ENCODE measurements around the gene TMEM205.
A peak's percentile ranks its signal among the peaks of the same experiment; 100 is the strongest.
"Not testable (repeated sequence)": the region's sequence is repeated elsewhere in the genome, so short reads cannot be mapped to it uniquely, and the experiment has no call there.

Gene TMEM205

DNA sequence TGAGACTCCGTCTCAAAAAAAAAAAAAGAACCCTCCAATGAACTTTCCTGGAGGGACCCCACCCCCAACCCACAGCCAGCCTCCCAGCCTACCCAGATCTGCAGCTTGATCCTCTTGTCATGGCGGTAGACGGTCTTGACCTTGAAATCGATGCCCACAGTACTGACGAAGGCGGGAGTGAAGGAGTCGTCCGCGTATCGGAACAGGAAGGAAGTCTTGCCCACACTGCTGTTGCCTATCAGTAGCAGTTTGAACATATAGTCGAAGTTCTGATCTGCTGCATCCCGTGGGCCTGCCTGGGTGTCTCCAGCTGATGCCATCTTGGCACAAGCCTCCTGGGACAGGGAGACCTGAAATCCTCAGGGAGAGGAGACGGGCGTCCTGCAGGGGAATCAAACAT is 9.0 kb downstream of the TMEM205 start:
- Histone ChIP-seq H3F3A (ENCODE audit: low read depth) (0 out of 2 replicates have a peak, but pooled peaks cover 3% of the 10 kb centered on the region), H3K36me3 (ENCODE audit: insufficient read depth, low read length) (no peaks in the 10 kb centered on the region), H3K9me2 (replicated peaks; ENCODE audit: low read depth, low read length) (no peaks in the 10 kb centered on the region), H3K27me3 (ENCODE audit: insufficient read depth, low read length, poor library complexity, severe bottlenecking) (no peaks in the 10 kb centered on the region), H3K4me2 (ENCODE audit: low read depth, low read length, poor library complexity, severe bottlenecking) (peak overlapping the region; percentile 83), H2AFZ (ENCODE audit: low read length) (no peak overlapping the region), H3K4me3 (ENCODE audit: low read length, poor library complexity, severe bottlenecking) (peak overlapping the region; percentile 45), H3K9ac (ENCODE audit: low read depth, low read length, poor library complexity, severe bottlenecking) (peak overlapping the region; percentile 91), H3K4me1 (ENCODE audit: insufficient read depth, low read length, poor library complexity, severe bottlenecking) (peaks cover 27% of the 10 kb centered on the region), H3K79me2 (ENCODE audit: insufficient read depth, low read length) (peaks cover 11% of the 10 kb centered on the region; the same call in 1 of the 2 replicates), H3K9me3 (ENCODE audit: insufficient read depth, low read depth, low read length) (no peaks in the 10 kb centered on the region), H4K20me1 (ENCODE audit: insufficient read depth, low read length, poor library complexity, severe bottlenecking) (no peaks in the 10 kb centered on the region)
- TF ChIP-seq CTCF (conservative IDR thresholded peaks at IDR 0.05; ENCODE audit: low read length), result no peak
- TF ChIP-seq EZH2phosphoT487 (IDR thresholded peaks at IDR 0.05; ENCODE audit: borderline replicate concordance), result no peak

DNA sequence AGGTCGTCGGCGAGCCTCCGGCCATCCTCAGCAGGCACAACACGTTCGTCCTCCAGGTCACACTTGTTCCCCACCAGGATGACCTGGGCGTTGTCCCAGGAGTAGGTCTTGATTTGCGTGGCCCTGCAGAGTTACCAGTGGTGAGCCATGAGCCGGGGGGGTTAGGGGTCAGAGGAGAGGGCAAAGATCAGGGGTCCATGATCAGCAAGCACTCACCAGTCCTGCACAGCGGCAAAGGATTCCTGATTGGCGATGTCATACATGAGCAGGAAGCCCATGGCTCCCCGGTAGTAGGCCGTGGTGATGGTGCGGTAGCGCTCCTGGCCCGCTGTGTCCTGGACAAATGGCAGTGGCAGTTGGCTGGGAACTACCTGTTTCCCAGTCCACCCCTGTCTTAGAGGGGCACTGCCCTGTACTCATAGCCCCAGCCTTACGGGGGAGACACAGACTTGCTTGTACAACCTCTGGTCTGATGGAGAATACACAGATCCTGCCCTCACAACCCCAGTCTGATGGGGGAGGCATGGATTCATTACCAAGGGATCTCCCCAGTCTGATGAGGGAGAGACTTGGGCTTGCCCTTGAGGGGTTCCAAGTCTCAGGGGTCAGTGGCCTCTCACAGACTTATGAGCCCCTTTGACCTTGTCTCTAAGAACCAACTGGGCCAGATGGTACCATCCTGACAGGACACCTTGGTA is 10.5 kb downstream of the TMEM205 start:
- H3K4me3 ChIP-seq (ENCODE audit: low read length, poor library complexity, severe bottlenecking), result no peak overlapping the region
- no peak overlapping the region for H2AFZ ChIP-seq (ENCODE audit: low read length)
- no peak overlapping the region for H3K4me2 ChIP-seq (ENCODE audit: low read depth, low read length, poor library complexity, severe bottlenecking)
- H3K9me3 ChIP-seq (ENCODE audit: insufficient read depth, low read depth, low read length), result no peaks in the 10 kb centered on the region
- H3K36me3 ChIP-seq (ENCODE audit: insufficient read depth, low read length), result no peaks in the 10 kb centered on the region
- H4K20me1 ChIP-seq (ENCODE audit: insufficient read depth, low read length, poor library complexity, severe bottlenecking), result no peaks in the 10 kb centered on the region
- TF ChIP-seq CTCF (conservative IDR thresholded peaks at IDR 0.05; ENCODE audit: low read length) (no peak), EZH2phosphoT487 (IDR thresholded peaks at IDR 0.05; ENCODE audit: borderline replicate concordance) (no peak)
- H3K4me1 ChIP-seq (ENCODE audit: insufficient read depth, low read length, poor library complexity, severe bottlenecking), result peaks cover 27% of the 10 kb centered on the region
- H3K9me2 ChIP-seq (replicated peaks; ENCODE audit: low read depth, low read length), result no peaks in the 10 kb centered on the region
- H3F3A ChIP-seq (ENCODE audit: low read depth), result no peaks in the 10 kb centered on the region
- H3K79me2 ChIP-seq (ENCODE audit: insufficient read depth, low read length), result peaks cover 11% of the 10 kb centered on the region; the same call in 1 of the 2 replicates
- no peak overlapping the region for H3K9ac ChIP-seq (ENCODE audit: low read depth, low read length, poor library complexity, severe bottlenecking)
- no peaks in the 10 kb centered on the region for H3K27me3 ChIP-seq (ENCODE audit: insufficient read depth, low read length, poor library complexity, severe bottlenecking)

- peaks cover 19% of the 10 kb centered on the region for H3K4me1 ChIP-seq (ENCODE audit: insufficient read depth, low read length, poor library complexity, severe bottlenecking)
- H3F3A ChIP-seq (ENCODE audit: low read depth); H3K4me2 ChIP-seq (ENCODE audit: low read depth, low read length, poor library complexity, severe bottlenecking); H3K9me3 ChIP-seq (ENCODE audit: insufficient read depth, low read depth, low read length); H3K36me3 ChIP-seq (ENCODE audit: insufficient read depth, low read length); H2AFZ ChIP-seq (ENCODE audit: low read length); H3K9ac ChIP-seq (ENCODE audit: low read depth, low read length, poor library complexity, severe bottlenecking); H3K27me3 ChIP-seq (ENCODE audit: insufficient read depth, low read length, poor library complexity, severe bottlenecking); H4K20me1 ChIP-seq (ENCODE audit: insufficient read depth, low read length, poor library complexity, severe bottlenecking); H3K9me2 ChIP-seq (replicated peaks; ENCODE audit: low read depth, low read length); H3K4me3 ChIP-seq (ENCODE audit: low read length, poor library complexity, severe bottlenecking): not testable (repeated sequence)
- H3K79me2 ChIP-seq (ENCODE audit: insufficient read depth, low read length), result peaks cover 10% of the 10 kb centered on the region; the same call in 1 of the 2 replicates
These were observed 12.2 kb downstream of the TMEM205 start for GRCh38 chr19:11333838-11334237.

DNA sequence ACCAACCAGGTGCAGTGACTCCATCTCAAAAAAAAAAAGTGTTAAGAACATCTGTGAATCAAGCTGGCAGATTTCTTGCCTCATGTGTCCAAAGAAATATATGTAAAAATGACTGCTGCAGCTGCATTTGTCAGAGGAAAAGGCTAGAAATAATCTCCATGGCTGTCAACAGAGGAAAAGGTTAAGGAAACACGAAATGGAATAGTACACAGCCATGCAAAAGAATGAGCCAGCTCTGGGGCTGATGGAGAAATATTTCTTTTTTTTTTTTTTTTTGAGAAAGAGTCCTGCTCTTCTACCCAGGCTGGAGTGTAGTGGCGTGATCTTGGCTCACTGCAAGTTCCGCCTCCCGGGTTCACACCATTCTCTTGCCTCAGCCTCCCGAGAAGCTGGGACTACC is 13.2 kb downstream of the TMEM205 start:
- no peak overlapping the region for H2AFZ ChIP-seq (ENCODE audit: low read length)

More for the DNA sequence above, 13.2 kb downstream of the TMEM205 start:
- Histone ChIP-seq H4K20me1 (ENCODE audit: insufficient read depth, low read length, poor library complexity, severe bottlenecking) (no peaks in the 10 kb centered on the region), H3K36me3 (ENCODE audit: insufficient read depth, low read length) (no peaks in the 10 kb centered on the region), H3K4me1 (ENCODE audit: insufficient read depth, low read length, poor library complexity, severe bottlenecking) (peaks cover 9% of the 10 kb centered on the region), H3K4me3 (ENCODE audit: low read length, poor library complexity, severe bottlenecking) (no peak overlapping the region), H3K9ac (ENCODE audit: low read depth, low read length, poor library complexity, severe bottlenecking) (no peak overlapping the region), H3K27me3 (ENCODE audit: insufficient read depth, low read length, poor library complexity, severe bottlenecking) (no peaks in the 10 kb centered on the region), H3K9me2 (replicated peaks; ENCODE audit: low read depth, low read length) (no peaks in the 10 kb centered on the region), H3K4me2 (ENCODE audit: low read depth, low read length, poor library complexity, severe bottlenecking) (no peak overlapping the region), H3F3A (ENCODE audit: low read depth) (no peaks in the 10 kb centered on the region), H3K9me3 (ENCODE audit: insufficient read depth, low read depth, low read length) (no peaks in the 10 kb centered on the region), H3K79me2 (ENCODE audit: insufficient read depth, low read length) (0 out of 2 replicates have a peak, but pooled peaks cover 4% of the 10 kb centered on the region)
- TF ChIP-seq CTCF (conservative IDR thresholded peaks at IDR 0.05; ENCODE audit: low read length) (no peak), EZH2phosphoT487 (IDR thresholded peaks at IDR 0.05; ENCODE audit: borderline replicate concordance) (no peak)
